GM21619 (cell line): Measurements from ENCODE around the gene AMDHD2.
A peak's percentile ranks its signal among the peaks of the same experiment; 100 is the strongest.

ENCODE experiments used
- ATAC-seq: cut with Tn5 transposase; IDR thresholded peaks from one replicate; pipeline ENCODE4 v1.9.1; 2021; ENCODE audit not compliant: unreplicated experiment

The AMDHD2 gene

GRCh38 chr16:2482708-2483534 lies 37.2 kb upstream of the AMDHD2 start:
- no peak for ATAC-seq

- ATAC-seq, result no peak
These were observed 36.0 kb upstream of the AMDHD2 start for GRCh38 chr16:2483939-2484897.

DNA sequence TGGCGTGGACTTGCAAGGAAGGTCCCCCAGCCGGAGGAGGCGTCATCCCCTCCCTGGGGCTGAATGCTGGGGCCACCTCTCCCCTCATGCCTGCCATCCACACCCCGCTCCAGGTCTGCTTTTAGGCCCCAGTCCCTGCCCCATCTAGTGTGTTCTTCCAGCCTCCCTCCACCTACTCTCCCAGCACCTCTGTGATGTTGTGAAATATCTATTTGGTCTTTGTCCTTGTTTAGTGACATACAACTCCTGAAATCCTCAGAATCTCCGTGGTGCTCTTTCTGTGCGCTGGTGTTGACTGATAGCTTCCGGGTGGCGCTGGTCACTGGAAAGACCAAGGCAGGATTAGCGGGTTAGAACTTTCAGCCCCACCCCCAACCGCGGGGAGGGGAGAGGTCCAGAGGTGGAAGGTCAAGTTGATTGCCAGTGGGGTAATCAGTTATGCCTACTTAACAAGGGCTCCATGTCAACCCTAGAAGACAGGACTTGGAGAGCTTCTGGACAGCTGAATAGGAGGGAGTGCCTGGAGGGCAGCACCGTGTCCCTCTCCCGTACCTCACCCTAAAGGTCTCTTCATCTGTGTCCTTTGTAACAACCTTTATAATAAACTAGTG lies 35.2 kb upstream of the AMDHD2 start:
- ATAC-seq, result no peak

DNA sequence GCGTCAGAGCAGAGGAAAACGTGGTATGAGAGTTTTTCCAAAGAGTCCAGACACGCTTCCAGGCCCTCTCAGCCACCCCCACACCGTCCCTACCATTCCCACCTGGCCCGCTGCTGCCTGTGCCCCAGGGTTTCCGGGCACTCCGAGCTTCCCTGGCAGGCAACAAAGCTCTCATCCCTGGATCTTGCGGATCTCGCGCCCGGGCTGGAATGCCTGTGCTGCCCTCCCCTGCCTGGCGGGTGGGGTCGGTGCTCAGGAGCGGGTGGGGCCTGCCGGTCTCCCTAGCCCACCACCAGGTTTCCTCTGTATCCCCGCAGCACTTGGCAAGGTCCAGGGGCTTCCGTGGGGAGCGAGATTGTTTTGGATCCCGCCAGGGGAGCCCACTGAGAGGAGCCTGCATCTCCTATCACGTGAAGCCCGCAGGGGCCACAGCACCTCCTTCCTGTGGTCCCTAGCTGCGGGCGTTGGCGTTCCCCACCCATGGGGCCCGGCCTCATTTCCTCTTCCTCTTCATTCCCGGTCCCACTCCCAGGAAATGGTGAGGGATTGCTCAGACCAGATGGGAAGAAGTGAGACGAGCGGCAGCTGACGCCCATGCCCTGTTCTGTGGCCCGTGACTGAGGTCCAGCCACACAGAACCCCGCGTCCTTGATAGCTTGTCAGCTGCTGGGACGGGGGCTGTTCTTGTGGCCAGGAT lies 34.2 kb upstream of the AMDHD2 start:
- ATAC-seq, result no peak

DNA sequence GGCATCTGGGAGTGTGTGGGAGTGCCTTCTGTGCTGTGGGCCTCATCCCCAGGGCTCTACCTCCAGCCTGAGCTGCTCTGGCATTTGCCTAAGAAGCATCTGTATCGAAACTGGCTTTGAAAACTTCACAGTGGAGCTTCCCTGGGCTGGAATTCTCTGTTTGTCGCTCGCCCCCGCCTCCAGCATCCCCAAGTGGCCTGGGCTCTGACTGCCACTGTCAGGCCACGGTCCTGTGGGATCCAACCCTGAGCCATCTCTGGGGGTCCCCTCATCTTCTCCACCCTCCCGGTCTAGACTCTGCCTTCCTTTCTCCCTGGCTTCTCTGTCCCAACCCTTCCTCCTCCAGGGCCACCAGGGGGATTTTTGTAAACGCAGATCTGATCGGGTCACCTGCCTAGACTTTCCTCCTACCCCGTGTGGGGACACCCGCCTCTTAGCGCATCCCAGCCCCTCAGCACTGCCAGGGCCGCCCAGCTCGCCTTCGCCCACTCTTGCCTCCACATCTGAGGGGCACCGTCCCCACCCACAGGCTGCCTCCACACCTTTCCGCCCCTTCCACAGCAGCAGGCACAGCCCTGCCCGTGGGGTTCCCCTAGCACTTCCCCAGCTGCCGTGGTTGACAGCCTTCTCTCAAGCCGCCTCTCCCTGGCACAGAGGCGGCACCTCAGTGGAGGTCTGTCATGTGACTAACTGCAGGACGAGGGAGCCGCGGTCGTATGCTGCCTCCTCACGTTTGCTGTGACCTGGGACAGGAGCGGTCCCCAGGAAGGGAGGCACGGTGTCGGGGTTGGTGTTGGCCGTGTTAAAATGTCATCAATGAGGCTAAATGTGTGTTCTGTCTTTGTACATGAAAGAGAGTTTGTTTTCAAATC lies 33.3 kb upstream of the AMDHD2 start:
- peak; percentile 67 for ATAC-seq

DNA sequence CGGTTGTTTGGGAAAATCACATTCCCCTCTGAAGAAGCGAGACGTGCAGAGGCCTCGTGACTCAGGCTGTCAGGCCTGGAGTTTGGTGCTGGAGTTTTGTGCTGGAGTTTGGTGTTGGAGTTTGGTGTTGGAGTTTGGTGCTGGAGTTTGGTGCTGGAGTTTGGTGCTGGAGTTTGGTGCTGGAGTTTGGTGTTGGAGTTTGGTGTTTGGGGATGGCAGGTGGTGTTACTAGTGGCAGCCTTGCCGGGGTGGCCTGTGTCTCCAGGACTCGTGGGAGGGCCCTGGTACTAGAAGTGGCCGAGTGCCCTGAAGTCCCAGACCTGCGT lies 32.7 kb upstream of the AMDHD2 start:
- no peak for ATAC-seq

GRCh38 chr16:2487903-2488531 lies 32.2 kb upstream of the AMDHD2 start:
- ATAC-seq, result no peak

- ATAC-seq, result no peak
These were observed 30.6 kb upstream of the AMDHD2 start for GRCh38 chr16:2489581-2489980.

- ATAC-seq, result no peak
These were observed 29.7 kb upstream of the AMDHD2 start for GRCh38 chr16:2490190-2491105.

DNA sequence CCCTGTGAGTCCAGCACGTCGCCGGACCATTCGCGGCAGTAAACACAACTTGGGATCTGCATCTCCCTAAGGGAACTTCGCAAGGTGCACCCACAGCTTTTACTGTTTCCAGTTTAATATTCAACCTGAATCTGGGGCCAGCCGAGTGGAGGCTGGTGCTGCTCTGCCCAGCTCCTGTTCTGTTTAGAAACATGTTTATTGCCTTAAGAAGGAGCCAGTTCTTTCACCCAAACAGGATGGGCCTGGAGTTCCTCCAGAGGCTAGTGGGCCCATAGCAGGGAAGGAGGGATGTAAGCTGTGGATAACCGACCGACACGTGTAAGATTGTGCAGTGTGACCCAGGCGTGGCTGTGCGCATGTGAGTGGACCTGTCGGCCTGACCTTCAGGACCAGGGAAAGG lies 27.9 kb upstream of the AMDHD2 start:
- no peak for ATAC-seq

DNA sequence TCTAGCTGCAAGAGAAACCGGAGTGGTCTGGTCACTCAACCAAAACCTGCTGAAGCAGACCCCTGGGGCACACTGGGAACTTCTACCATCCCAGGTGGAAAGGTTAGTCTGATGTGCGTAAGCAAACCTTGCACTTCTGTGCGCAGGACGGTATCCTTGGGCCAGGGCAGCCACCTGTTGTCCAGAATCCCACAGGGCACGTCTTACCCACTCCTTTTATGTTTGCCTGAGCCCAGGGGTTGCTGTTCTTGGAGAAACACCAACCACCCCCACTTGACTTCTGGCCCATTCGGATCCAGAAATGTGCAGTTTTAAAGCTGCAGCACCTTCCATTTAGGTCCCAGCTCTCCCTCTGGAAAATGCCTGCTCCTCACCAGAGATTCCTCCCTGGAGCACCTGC lies 26.6 kb upstream of the AMDHD2 start:
- no peak for ATAC-seq

DNA sequence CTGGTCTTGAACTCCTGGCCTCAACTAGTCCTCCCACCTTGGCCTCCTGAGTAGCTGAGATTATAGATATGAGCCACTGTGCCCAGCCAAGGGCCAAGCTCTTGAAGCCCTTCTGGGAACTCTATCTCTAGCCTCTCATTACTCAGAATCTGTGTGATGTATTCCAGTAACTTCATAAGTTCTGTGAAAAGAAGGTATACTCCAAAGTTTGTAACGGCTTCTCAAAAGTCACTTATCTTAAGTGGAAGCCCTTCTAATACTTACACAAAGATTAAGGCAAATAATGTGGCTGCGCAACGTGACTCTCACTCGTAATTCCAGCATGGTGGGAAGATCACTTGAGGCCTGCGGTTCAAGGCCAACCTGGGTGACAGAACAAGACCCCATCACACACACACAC lies 25.6 kb upstream of the AMDHD2 start:
- ATAC-seq, result no peak

GRCh38 chr16:2495041-2495440 lies 25.1 kb upstream of the AMDHD2 start:
- ATAC-seq, result no peak

- ATAC-seq, result no peak
These were observed 23.7 kb upstream of the AMDHD2 start for GRCh38 chr16:2496223-2497115.

DNA sequence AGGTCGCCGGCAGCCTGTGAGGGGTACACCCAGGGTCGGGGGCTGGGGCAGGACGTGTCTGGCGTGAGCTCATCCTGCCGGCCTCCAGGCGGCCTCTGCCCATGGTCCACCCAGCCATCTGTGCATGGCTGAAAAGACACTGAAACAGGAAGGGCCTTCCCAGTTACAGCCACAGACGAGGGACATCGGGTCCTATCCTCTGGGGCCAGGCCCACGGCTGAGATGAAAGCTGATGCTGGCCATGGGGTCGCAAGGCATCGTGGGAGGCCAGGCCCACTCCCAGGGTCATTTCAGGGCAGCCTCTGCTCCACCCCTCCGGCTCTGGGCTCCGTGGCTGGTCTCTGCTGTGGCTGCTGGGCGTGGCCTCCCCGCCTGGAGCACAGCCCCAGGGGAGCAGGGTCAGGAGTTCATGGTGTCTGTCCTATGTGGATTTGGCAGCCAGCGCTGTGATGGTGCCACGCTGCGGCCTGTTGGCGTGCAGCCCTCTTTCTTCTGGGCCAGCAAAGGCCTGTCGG lies 23.0 kb upstream of the AMDHD2 start:
- no peak for ATAC-seq

DNA sequence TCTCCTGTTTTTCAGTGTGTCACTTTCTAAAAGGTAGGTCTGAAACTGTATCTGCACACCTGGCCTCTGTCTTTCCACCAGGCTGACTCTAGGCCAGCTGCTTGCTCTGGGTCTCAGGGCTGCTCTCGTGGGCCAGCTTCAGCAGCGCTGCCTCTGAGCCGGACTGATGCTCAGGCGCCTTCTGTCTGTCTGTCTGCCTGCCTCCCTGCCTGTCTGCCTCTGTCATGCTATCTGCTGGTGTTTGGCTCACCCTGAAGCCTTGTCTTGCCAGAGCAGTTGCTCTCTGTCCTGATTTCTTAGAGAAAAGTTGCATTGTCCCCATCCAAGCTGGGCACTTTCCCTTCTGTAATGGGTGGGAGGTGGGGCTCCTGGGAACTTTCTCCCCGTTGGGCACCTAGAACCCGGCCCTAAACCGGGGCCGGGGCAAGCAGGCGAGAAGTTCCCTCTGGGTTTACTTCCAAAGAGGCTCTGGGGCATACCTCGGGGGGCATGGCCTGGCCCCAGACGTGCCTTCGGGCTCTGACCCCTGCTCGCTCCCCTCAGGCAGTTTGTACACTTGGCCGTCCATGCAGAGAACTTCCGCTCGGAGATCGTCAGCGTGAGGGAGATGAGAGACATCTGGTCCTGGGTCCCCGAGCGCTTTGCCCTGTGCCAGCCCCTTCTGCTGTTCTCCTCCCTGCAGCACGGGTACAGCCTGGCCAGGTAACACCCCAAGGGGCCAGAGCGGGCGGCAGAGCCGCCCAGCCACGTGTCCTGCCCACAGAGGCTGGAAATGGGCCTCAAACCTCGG lies 22.3 kb upstream of the AMDHD2 start:
- no peak for ATAC-seq
